ENCODE measurements around the gene CPA2. TPM values are rescaled to one million over a fixed set of nuclear protein-coding genes. Genes with fewer than 3 reads are reported as not detected.

Gene CPA2
- total and polyA plus RNA-seq, 2 experiments from 2014 or later: not detected

DNA sequence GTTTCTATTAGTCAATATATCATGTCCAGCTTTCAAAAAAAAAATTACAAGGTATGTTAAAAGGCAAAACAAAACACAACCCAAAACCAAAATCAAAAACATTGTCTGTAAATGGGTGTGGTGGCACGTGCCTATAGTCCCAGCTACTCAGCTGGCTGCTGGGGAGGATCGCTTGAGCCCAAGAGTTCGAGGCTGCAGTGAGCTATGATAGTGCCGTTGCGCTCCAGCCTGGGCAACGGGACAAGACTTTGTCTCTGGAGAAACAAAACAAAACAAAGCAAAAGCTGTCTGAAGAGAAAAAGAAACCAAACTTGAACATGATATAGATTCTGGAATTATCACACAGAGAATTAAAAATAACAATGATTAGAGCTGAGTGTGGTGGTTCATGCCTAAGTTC, 67.6 kb downstream of the CPA2 start:
- no peak overlapping the region for H3K27ac ChIP-seq (ENCODE audit: low read depth)
- Mint-ChIP-seq H3K27ac (no peak overlapping the region), H3K4me3 (no peak overlapping the region), H3K9me3 (no peaks in the 10 kb centered on the region), H3K4me1 (peaks cover 17% of the 10 kb centered on the region), H3K27me3 (ENCODE audit: insufficient read depth, low read depth, poor library complexity) (peaks cover 2% of the 10 kb centered on the region), H3K36me3 (ENCODE audit: low read depth) (no peaks in the 10 kb centered on the region)
- H2AFZ ChIP-seq: no peak overlapping the region
- no peaks in the 10 kb centered on the region for H3F3A ChIP-seq (replicated peaks; ENCODE audit: low read depth)
- no peaks in the 10 kb centered on the region for H3K27me3 ChIP-seq (ENCODE audit: insufficient read depth)
- H3K9me2 ChIP-seq (ENCODE audit: insufficient read depth): peaks cover 8% of the 10 kb centered on the region
- H3K4me1 ChIP-seq (ENCODE audit: insufficient read depth): peaks cover 16% of the 10 kb centered on the region
- H3K79me2 ChIP-seq (replicated peaks; ENCODE audit: insufficient read depth): no peaks in the 10 kb centered on the region
- ATAC-seq (no peak), DNase-seq (ENCODE audit: low spot score) (no peak)
- H3K36me3 ChIP-seq (ENCODE audit: insufficient read depth): no peaks in the 10 kb centered on the region
- no peaks in the 10 kb centered on the region for H4K20me1 ChIP-seq (replicated peaks; ENCODE audit: insufficient read depth)
- no peak overlapping the region for H3K4me2 ChIP-seq
- TF ChIP-seq, protein P1, sequence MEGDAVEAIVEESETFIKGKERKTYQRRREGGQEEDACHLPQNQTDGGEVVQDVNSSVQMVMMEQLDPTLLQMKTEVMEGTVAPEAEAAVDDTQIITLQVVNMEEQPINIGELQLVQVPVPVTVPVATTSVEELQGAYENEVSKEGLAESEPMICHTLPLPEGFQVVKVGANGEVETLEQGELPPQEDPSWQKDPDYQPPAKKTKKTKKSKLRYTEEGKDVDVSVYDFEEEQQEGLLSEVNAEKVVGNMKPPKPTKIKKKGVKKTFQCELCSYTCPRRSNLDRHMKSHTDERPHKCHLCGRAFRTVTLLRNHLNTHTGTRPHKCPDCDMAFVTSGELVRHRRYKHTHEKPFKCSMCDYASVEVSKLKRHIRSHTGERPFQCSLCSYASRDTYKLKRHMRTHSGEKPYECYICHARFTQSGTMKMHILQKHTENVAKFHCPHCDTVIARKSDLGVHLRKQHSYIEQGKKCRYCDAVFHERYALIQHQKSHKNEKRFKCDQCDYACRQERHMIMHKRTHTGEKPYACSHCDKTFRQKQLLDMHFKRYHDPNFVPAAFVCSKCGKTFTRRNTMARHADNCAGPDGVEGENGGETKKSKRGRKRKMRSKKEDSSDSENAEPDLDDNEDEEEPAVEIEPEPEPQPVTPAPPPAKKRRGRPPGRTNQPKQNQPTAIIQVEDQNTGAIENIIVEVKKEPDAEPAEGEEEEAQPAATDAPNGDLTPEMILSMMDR (conservative IDR thresholded peaks at IDR 0.05; ENCODE audit: low read depth in 2 of 2): no peak
- no peak for TF ChIP-seq STAT1 (IDR thresholded peaks at IDR 0.05; ENCODE audit: unreplicated experiment)
- TF ChIP-seq, protein P2, sequence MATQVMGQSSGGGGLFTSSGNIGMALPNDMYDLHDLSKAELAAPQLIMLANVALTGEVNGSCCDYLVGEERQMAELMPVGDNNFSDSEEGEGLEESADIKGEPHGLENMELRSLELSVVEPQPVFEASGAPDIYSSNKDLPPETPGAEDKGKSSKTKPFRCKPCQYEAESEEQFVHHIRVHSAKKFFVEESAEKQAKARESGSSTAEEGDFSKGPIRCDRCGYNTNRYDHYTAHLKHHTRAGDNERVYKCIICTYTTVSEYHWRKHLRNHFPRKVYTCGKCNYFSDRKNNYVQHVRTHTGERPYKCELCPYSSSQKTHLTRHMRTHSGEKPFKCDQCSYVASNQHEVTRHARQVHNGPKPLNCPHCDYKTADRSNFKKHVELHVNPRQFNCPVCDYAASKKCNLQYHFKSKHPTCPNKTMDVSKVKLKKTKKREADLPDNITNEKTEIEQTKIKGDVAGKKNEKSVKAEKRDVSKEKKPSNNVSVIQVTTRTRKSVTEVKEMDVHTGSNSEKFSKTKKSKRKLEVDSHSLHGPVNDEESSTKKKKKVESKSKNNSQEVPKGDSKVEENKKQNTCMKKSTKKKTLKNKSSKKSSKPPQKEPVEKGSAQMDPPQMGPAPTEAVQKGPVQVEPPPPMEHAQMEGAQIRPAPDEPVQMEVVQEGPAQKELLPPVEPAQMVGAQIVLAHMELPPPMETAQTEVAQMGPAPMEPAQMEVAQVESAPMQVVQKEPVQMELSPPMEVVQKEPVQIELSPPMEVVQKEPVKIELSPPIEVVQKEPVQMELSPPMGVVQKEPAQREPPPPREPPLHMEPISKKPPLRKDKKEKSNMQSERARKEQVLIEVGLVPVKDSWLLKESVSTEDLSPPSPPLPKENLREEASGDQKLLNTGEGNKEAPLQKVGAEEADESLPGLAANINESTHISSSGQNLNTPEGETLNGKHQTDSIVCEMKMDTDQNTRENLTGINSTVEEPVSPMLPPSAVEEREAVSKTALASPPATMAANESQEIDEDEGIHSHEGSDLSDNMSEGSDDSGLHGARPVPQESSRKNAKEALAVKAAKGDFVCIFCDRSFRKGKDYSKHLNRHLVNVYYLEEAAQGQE (IDR thresholded peaks at IDR 0.05; ENCODE audit: unreplicated experiment): no peak
- no peak for TF ChIP-seq EZH2phosphoT487 (IDR thresholded peaks at IDR 0.05; ENCODE audit: unreplicated experiment)
- no peak for TF ChIP-seq NANOG (IDR thresholded peaks at IDR 0.05; ENCODE audit: borderline replicate concordance)
- TF ChIP-seq POLR2AphosphoS5 (IDR thresholded peaks at IDR 0.05; ENCODE audit: low read depth): no peak
- no peak for TF ChIP-seq JUNB (IDR thresholded peaks at IDR 0.05; ENCODE audit: unreplicated experiment)
- TF ChIP-seq ZNF114 (CRISPR knock-in tag; IDR thresholded peaks at IDR 0.05): no peak
- TF ChIP-seq, protein P3, sequence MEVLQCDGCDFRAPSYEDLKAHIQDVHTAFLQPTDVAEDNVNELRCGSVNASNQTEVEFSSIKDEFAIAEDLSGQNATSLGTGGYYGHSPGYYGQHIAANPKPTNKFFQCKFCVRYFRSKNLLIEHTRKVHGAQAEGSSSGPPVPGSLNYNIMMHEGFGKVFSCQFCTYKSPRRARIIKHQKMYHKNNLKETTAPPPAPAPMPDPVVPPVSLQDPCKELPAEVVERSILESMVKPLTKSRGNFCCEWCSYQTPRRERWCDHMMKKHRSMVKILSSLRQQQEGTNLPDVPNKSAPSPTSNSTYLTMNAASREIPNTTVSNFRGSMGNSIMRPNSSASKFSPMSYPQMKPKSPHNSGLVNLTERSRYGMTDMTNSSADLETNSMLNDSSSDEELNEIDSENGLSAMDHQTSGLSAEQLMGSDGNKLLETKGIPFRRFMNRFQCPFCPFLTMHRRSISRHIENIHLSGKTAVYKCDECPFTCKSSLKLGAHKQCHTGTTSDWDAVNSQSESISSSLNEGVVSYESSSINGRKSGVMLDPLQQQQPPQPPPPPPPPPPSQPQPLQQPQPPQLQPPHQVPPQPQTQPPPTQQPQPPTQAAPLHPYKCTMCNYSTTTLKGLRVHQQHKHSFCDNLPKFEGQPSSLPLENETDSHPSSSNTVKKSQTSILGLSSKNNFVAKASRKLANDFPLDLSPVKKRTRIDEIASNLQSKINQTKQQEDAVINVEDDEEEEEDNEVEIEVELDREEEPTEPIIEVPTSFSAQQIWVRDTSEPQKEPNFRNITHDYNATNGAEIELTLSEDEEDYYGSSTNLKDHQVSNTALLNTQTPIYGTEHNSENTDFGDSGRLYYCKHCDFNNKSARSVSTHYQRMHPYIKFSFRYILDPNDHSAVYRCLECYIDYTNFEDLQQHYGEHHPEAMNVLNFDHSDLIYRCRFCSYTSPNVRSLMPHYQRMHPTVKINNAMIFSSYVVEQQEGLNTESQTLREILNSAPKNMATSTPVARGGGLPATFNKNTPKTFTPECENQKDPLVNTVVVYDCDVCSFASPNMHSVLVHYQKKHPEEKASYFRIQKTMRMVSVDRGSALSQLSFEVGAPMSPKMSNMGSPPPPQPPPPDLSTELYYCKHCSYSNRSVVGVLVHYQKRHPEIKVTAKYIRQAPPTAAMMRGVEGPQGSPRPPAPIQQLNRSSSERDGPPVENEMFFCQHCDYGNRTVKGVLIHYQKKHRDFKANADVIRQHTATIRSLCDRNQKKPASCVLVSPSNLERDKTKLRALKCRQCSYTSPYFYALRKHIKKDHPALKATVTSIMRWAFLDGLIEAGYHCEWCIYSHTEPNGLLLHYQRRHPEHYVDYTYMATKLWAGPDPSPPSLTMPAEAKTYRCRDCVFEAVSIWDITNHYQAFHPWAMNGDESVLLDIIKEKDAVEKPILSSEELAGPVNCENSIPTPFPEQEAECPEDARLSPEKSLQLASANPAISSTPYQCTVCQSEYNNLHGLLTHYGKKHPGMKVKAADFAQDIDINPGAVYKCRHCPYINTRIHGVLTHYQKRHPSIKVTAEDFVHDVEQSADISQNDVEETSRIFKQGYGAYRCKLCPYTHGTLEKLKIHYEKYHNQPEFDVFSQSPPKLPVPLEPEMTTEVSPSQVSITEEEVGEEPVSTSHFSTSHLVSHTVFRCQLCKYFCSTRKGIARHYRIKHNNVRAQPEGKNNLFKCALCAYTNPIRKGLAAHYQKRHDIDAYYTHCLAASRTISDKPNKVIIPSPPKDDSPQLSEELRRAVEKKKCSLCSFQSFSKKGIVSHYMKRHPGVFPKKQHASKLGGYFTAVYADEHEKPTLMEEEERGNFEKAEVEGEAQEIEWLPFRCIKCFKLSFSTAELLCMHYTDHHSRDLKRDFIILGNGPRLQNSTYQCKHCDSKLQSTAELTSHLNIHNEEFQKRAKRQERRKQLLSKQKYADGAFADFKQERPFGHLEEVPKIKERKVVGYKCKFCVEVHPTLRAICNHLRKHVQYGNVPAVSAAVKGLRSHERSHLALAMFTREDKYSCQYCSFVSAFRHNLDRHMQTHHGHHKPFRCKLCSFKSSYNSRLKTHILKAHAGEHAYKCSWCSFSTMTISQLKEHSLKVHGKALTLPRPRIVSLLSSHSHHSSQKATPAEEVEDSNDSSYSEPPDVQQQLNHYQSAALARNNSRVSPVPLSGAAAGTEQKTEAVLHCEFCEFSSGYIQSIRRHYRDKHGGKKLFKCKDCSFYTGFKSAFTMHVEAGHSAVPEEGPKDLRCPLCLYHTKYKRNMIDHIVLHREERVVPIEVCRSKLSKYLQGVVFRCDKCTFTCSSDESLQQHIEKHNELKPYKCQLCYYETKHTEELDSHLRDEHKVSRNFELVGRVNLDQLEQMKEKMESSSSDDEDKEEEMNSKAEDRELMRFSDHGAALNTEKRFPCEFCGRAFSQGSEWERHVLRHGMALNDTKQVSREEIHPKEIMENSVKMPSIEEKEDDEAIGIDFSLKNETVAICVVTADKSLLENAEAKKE (CRISPR knock-in tag; IDR thresholded peaks at IDR 0.05): no peak
- no peak for TF ChIP-seq EZH2 (IDR thresholded peaks at IDR 0.05; ENCODE audit: low read depth, unreplicated experiment)
- TF ChIP-seq, protein P4, sequence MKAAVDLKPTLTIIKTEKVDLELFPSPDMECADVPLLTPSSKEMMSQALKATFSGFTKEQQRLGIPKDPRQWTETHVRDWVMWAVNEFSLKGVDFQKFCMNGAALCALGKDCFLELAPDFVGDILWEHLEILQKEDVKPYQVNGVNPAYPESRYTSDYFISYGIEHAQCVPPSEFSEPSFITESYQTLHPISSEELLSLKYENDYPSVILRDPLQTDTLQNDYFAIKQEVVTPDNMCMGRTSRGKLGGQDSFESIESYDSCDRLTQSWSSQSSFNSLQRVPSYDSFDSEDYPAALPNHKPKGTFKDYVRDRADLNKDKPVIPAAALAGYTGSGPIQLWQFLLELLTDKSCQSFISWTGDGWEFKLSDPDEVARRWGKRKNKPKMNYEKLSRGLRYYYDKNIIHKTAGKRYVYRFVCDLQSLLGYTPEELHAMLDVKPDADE (IDR thresholded peaks at IDR 0.05): no peak
- no peak for TF ChIP-seq ZNF331 (CRISPR knock-in tag; IDR thresholded peaks at IDR 0.05; ENCODE audit: low read depth)
- no peak for TF ChIP-seq CREB1 (CRISPR knock-in tag; IDR thresholded peaks at IDR 0.05; ENCODE audit: low read depth)
- no peak overlapping the region for H3K4me3 ChIP-seq
